DOHH2 (cell line): ENCODE results near the gene ADAM10.

ENCODE experiments used
- H3F3A ChIP-seq: fragments of 200-600 bp; sonication (generic), shearing (Covaris generic); 2 replicates; pipeline ENCODE4 v1.6.0; 2016; ENCODE audit warnings: antibody characterized with exemption, mild to moderate bottlenecking; ENCODE audit not compliant: control insufficient read depth, insufficient read depth
- H3K27ac ChIP-seq: fragments of 200-600 bp; sonication (generic); 2 replicates; pipeline ENCODE4 v1.5.1; 2014; ENCODE audit warnings: low read depth, mild to moderate bottlenecking, low read length, moderate library complexity
- H3K27me3 ChIP-seq: fragments of 200-600 bp; sonication (generic); 2 replicates; pipeline ENCODE4 v1.6.1; 2014; ENCODE audit warnings: mild to moderate bottlenecking, low read length, mixed read lengths; ENCODE audit not compliant: control insufficient read depth
- H3K36me3 ChIP-seq: fragments of 200-600 bp; sonication (generic); 2 replicates; pipeline ENCODE4 v1.6.1; 2014; ENCODE audit warnings: mild to moderate bottlenecking, low read length, moderate library complexity, mixed read lengths; ENCODE audit not compliant: control insufficient read depth
- H3K4me1 ChIP-seq: fragments of 200-600 bp; sonication (generic); 2 replicates; pipeline ENCODE4 v1.6.1; 2014; ENCODE audit warnings: mild to moderate bottlenecking, low read length, mixed read lengths; ENCODE audit not compliant: control insufficient read depth
- H3K4me2 ChIP-seq: fragments of 200-600 bp; sonication (generic); 2 replicates; pipeline ENCODE4 v1.6.0; 2014; ENCODE audit warnings: mild to moderate bottlenecking, low read length, moderate library complexity
- H3K4me3 ChIP-seq: fragments of 200-600 bp; sonication (generic); 2 replicates; pipeline ENCODE4 v1.5.1; 2014; ENCODE audit warnings: mild to moderate bottlenecking, low read length, mixed read lengths
- H3K79me2 ChIP-seq: fragments of 200-600 bp; sonication (generic); 2 replicates; pipeline ENCODE4 v1.6.1; 2014; ENCODE audit warnings: mild to moderate bottlenecking, low read length, mixed read lengths; ENCODE audit not compliant: control insufficient read depth
- H3K9me2 ChIP-seq: fragments of 200-600 bp; sonication (generic); replicated peaks from 2 replicates; pipeline ENCODE4 v1.6.1; 2014; ENCODE audit warnings: mild to moderate bottlenecking, low read length, mixed read lengths; ENCODE audit not compliant: control insufficient read depth
- H3K9me3 ChIP-seq: fragments of 200-600 bp; sonication (generic); 2 replicates; pipeline ENCODE4 v1.6.1; 2014; ENCODE audit warnings: antibody characterized with exemption, low read length, mixed read lengths; ENCODE audit not compliant: control insufficient read depth, insufficient read depth
- H4K20me1 ChIP-seq: fragments of 200-600 bp; sonication (generic); 2 replicates; pipeline ENCODE4 v1.6.0; 2014; ENCODE audit warnings: low read depth, mild to moderate bottlenecking, antibody characterized with exemption, low read length, moderate library complexity; ENCODE audit not compliant: control insufficient read depth, insufficient read depth
- CTCF ChIP-seq: fragments of 200-600 bp; sonication (generic); IDR thresholded peaks from one replicate; pipeline ENCODE4 v1.5.1; 2014; ENCODE audit warnings: antibody characterized with exemption, mild to moderate bottlenecking, low read depth, low read length; ENCODE audit not compliant: poor library complexity, severe bottlenecking
- EZH2phosphoT487 ChIP-seq: fragments of 200-600 bp; sonication (generic); IDR thresholded peaks from 2 replicates; pipeline ENCODE4 v1.6.1; 2017; ENCODE audit warnings: borderline replicate concordance, mild to moderate bottlenecking, antibody characterized with exemption, low read length, moderate library complexity, mixed read lengths

The ADAM10 gene

GRCh38 chr15:58629625-58630024, 119.9 kb downstream of the ADAM10 start:
- no peaks in the 10 kb centered on the region for H3F3A ChIP-seq

GRCh38 chr15:58628206-58628947, 121.1 kb downstream of the ADAM10 start:
- no peak overlapping the region for H3K4me3 ChIP-seq

More at GRCh38 chr15:58629625-58630024, 119.9 kb downstream of the ADAM10 start:
- Histone ChIP-seq H3K4me3 (no peak overlapping the region), H3K27me3 (no peaks in the 10 kb centered on the region), H3K9me3 (no peaks in the 10 kb centered on the region), H3K27ac (no peak overlapping the region), H3K9me2 (no peaks in the 10 kb centered on the region), H3K4me1 (peaks cover 5% of the 10 kb centered on the region), H3K79me2 (no peaks in the 10 kb centered on the region), H3K4me2 (no peak overlapping the region), H4K20me1 (no peaks in the 10 kb centered on the region), H3K36me3 (peaks cover 27% of the 10 kb centered on the region)
- TF ChIP-seq EZH2phosphoT487 (no peak), CTCF (no peak)

GRCh38 chr15:58627701-58628100, 121.8 kb downstream of the ADAM10 start:
- Histone ChIP-seq H3F3A (no peaks in the 10 kb centered on the region), H3K4me1 (peaks cover 5% of the 10 kb centered on the region), H3K27ac (no peak overlapping the region), H4K20me1 (no peaks in the 10 kb centered on the region), H3K9me3 (no peaks in the 10 kb centered on the region), H3K9me2 (no peaks in the 10 kb centered on the region), H3K79me2 (no peaks in the 10 kb centered on the region), H3K4me2 (no peak overlapping the region), H3K36me3 (peaks cover 27% of the 10 kb centered on the region), H3K4me3 (no peak overlapping the region), H3K27me3 (no peaks in the 10 kb centered on the region)
- TF ChIP-seq CTCF, result no peak
- no peak for TF ChIP-seq EZH2phosphoT487

More at GRCh38 chr15:58628206-58628947, 121.1 kb downstream of the ADAM10 start:
- Histone ChIP-seq H3K27ac (no peak overlapping the region), H3K4me1 (peaks cover 5% of the 10 kb centered on the region), H3K9me3 (no peaks in the 10 kb centered on the region), H3F3A (no peaks in the 10 kb centered on the region), H3K27me3 (no peaks in the 10 kb centered on the region), H3K4me2 (0 out of 2 replicates have a peak overlapping the region, but pooled peaks have one; percentile 14), H3K36me3 (peaks cover 27% of the 10 kb centered on the region), H3K9me2 (no peaks in the 10 kb centered on the region), H4K20me1 (no peaks in the 10 kb centered on the region), H3K79me2 (no peaks in the 10 kb centered on the region)
- TF ChIP-seq CTCF (no peak), EZH2phosphoT487 (no peak)
